ENCODE results near the gene HECW1.

GRCh38 chr7:43085017-43085416, 27.4 kb upstream of the HECW1 start:
- TF ChIP-seq CTCF (IDR thresholded peaks at IDR 0.05) (no peak), POLR2A (IDR thresholded peaks at IDR 0.05) (no peak)

Measured in lower leg skin (tissue), 3 donors.